ENCODE measurements around the gene PROS1. TPM values are rescaled to one million over a fixed set of nuclear protein-coding genes. Genes with fewer than 3 reads are reported as not detected.
"Not testable (repeated sequence)": the region's sequence is repeated elsewhere in the genome, so short reads cannot be mapped to it uniquely, and the experiment has no call there.

PROS1 gene
- total RNA-seq, 1 donor from 2014 or later: 24.5 TPM

DNA sequence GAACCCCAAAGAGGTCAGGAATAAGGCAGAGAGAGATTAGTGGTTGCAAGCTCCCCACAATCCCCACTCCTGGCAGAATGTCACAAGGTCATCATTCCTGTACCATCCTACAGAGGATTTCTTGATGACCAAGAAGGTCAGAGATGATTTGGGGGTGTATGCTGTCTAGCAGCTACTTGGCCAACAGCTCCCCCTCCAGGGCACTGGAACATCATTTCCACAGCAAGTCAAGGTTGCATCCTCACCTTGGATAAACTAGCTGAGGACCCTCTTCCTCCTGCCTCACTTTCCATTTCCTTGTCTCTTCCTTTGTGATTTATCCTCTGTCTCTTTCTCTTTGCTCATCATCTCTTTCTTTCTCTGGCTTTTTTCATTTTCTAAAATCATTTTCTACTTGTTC lies 106.3 kb downstream of the PROS1 start:
- no peak overlapping the region for H3K27ac Mint-ChIP-seq (ENCODE audit: unreplicated experiment)

DNA sequence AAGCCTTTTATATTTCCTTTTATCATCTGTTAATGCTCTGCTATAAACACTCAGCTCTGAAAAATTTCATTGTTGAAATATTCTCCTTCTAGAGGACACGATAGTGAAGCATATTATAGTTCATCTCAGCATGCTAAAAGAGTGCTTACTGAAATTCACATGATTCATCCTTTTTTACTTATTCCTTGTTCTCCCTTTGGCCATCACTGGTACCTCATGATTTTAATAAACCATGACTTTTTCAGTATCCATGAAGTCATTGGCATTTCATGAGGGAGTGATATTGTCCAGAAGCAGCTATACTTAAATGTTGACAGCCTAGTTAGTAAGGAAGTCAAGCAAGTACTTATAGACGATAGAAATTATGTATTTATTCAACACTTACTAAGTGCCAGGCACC lies 112.7 kb downstream of the PROS1 start:
- no peaks in the 10 kb centered on the region for H3K9me3 Mint-ChIP-seq (ENCODE audit: low read depth)
- no peak for DNase-seq (ENCODE audit: low spot score)
- H3K4me1 Mint-ChIP-seq (ENCODE audit: low read depth): no peaks in the 10 kb centered on the region
- no peak overlapping the region for H3K27ac Mint-ChIP-seq (ENCODE audit: unreplicated experiment)
- H3K27me3 Mint-ChIP-seq (ENCODE audit: low read depth): peaks cover 14% of the 10 kb centered on the region
- no peaks in the 10 kb centered on the region for H3K36me3 Mint-ChIP-seq (ENCODE audit: low read depth)
- H3K4me3 Mint-ChIP-seq (ENCODE audit: unreplicated experiment): no peak overlapping the region
- TF ChIP-seq, protein P1, sequence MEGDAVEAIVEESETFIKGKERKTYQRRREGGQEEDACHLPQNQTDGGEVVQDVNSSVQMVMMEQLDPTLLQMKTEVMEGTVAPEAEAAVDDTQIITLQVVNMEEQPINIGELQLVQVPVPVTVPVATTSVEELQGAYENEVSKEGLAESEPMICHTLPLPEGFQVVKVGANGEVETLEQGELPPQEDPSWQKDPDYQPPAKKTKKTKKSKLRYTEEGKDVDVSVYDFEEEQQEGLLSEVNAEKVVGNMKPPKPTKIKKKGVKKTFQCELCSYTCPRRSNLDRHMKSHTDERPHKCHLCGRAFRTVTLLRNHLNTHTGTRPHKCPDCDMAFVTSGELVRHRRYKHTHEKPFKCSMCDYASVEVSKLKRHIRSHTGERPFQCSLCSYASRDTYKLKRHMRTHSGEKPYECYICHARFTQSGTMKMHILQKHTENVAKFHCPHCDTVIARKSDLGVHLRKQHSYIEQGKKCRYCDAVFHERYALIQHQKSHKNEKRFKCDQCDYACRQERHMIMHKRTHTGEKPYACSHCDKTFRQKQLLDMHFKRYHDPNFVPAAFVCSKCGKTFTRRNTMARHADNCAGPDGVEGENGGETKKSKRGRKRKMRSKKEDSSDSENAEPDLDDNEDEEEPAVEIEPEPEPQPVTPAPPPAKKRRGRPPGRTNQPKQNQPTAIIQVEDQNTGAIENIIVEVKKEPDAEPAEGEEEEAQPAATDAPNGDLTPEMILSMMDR (IDR thresholded peaks at IDR 0.05): no peak

More for the DNA sequence above, 106.3 kb downstream of the PROS1 start:
- Mint-ChIP-seq H3K4me3 (ENCODE audit: unreplicated experiment) (no peak overlapping the region), H3K4me1 (ENCODE audit: low read depth) (no peaks in the 10 kb centered on the region), H3K36me3 (ENCODE audit: low read depth) (peaks cover 2% of the 10 kb centered on the region), H3K9me3 (ENCODE audit: low read depth) (no peaks in the 10 kb centered on the region), H3K27me3 (ENCODE audit: low read depth) (peaks cover 17% of the 10 kb centered on the region)
- DNase-seq (ENCODE audit: low spot score): no peak
- TF ChIP-seq, protein P1 (IDR thresholded peaks at IDR 0.05): no peak

DNA sequence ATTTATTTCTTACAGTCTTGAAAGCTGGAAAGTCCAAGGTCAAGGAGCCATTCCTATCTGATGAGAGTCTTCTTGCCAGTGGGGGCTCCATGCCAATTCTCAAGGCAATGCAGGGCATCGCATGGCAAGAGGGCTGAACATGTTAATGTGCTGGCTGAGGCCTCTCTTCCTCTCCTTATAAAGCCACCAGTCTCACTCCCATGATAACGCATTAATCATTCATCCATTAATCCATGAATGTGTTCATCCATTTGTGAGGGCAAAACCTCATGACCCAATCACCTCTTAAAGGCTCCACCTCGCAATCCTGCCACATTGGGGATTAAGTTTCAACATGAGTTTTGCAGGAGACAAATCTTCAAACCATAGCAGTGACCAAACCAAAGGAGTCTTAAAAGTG lies 118.3 kb downstream of the PROS1 start:
- Mint-ChIP-seq H3K27ac (ENCODE audit: unreplicated experiment) (no peak overlapping the region), H3K27me3 (ENCODE audit: low read depth) (peaks cover 3% of the 10 kb centered on the region), H3K9me3 (ENCODE audit: low read depth) (peaks cover 9% of the 10 kb centered on the region), H3K4me3 (ENCODE audit: unreplicated experiment) (no peak overlapping the region), H3K4me1 (ENCODE audit: low read depth) (no peaks in the 10 kb centered on the region), H3K36me3 (ENCODE audit: low read depth) (peaks cover 3% of the 10 kb centered on the region)
- TF ChIP-seq, protein P1 (IDR thresholded peaks at IDR 0.05): no peak
- DNase-seq (ENCODE audit: low spot score): no peak

DNA sequence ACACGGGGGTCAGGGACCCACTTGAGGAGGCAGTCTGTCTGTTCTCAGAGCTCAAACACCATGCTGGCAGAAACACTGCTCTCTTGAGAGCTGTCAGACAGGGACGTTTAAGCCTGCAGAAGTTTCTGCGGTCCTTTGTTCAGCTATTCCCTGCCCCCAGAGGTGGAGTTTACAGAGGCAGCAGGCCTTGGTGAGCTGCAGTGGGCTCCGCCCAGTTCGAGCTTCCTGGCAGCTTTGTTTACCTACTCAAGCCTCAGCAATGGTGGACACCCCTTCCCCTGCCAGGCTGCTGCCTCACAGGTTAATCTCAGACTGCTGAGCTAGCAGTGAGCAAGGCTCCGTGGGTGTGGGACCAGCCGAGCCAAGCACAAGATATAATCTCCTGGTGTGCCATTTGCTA lies 121.5 kb downstream of the PROS1 start:
- H3K4me3 Mint-ChIP-seq (ENCODE audit: unreplicated experiment); H3K36me3 Mint-ChIP-seq (ENCODE audit: low read depth); H3K27ac Mint-ChIP-seq (ENCODE audit: unreplicated experiment); H3K4me1 Mint-ChIP-seq (ENCODE audit: low read depth); DNase-seq (ENCODE audit: low spot score): not testable (repeated sequence)
- Mint-ChIP-seq H3K27me3 (ENCODE audit: low read depth) (peaks cover 10% of the 10 kb centered on the region), H3K9me3 (ENCODE audit: low read depth) (peaks cover 21% of the 10 kb centered on the region)

DNA sequence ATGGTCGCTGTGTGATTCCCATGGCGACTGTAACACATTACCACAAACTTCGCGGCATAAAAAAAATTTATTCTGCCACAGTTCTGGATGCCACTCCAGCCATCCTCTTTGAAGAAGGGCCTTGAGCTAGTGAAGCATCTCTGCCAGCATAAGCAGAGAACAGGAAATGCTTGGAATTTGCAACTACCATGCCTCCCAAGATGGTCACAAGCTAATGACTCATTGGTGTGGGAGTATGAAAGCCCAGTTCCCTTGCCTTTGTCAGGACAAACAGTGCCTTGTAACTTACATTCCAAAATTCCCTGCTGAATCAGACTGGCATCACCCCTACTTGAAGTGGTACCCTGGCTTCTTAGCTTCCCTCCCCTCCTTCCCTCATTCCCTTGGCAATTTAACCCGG lies 129.7 kb downstream of the PROS1 start:
- Mint-ChIP-seq H3K4me3 (ENCODE audit: unreplicated experiment) (no peak overlapping the region), H3K27me3 (ENCODE audit: low read depth) (peaks cover 7% of the 10 kb centered on the region), H3K27ac (ENCODE audit: unreplicated experiment) (peak overlapping the region; percentile 99), H3K4me1 (ENCODE audit: low read depth) (peaks cover 30% of the 10 kb centered on the region), H3K9me3 (ENCODE audit: low read depth) (peaks cover 4% of the 10 kb centered on the region), H3K36me3 (ENCODE audit: low read depth) (peaks cover 5% of the 10 kb centered on the region)
- TF ChIP-seq, protein P1 (IDR thresholded peaks at IDR 0.05): no peak
- no peak for DNase-seq (ENCODE audit: low spot score)

DNA sequence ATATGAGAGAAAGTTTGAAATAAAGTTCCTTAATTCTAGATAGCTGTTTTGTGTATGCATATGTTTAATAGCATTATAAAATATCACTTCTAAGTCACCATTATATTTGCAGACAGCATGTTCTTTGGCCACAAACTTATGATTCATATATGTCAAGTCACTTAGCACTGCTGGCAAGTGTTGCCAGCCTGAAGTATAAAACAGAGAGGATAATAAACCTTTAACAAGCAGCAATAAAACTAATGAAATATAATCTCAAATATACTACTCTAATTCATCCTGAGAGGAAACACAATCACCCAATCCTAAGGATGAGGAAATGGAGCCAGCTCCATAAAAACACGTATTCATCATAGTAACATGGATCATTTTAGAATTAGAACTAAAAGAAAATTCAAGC lies 134.5 kb downstream of the PROS1 start:
- not testable (repeated sequence) for DNase-seq (ENCODE audit: low spot score); H3K9me3 Mint-ChIP-seq (ENCODE audit: low read depth); H3K36me3 Mint-ChIP-seq (ENCODE audit: low read depth); H3K27ac Mint-ChIP-seq (ENCODE audit: unreplicated experiment); H3K27me3 Mint-ChIP-seq (ENCODE audit: low read depth); H3K4me3 Mint-ChIP-seq (ENCODE audit: unreplicated experiment)
- H3K4me1 Mint-ChIP-seq (ENCODE audit: low read depth): peaks cover 23% of the 10 kb centered on the region

Other genes starting within 250 kb of the PROS1 start
- gene ARL13B, start 6.3 kb upstream of the PROS1 start, total RNA-seq: 10.7 to 12.2 TPM (median 10.8 TPM) in 3 replicates
- not detected in 3 replicates for gene STX19, start 54.7 kb upstream of the PROS1 start, total RNA-seq
- gene DHFR2, start 89.0 kb upstream of the PROS1 start, total RNA-seq: 2.4 to 2.9 TPM (median 2.9 TPM) in 3 replicates
- 7.5 to 14.5 TPM (median 8.5 TPM) in 3 replicates for gene NSUN3, start 89.2 kb upstream of the PROS1 start, total RNA-seq